OCI-LY7 (cell line): ENCODE measurements around the gene HAVCR2.

Experiments used
- EZH2phosphoT487 ChIP-seq: fragments of 200-600 bp; sonication (generic); IDR thresholded peaks from 2 replicates; pipeline ENCODE4 v1.6.1; 2018; ENCODE audit warnings: low read depth, borderline replicate concordance, mild to moderate bottlenecking, mixed run types, antibody characterized with exemption, low read length, moderate library complexity, mixed read lengths
- TF ChIP-seq, protein P1 (sequence below): fragments of 200-600 bp; sonication (generic); conservative IDR thresholded peaks from 2 replicates; pipeline ENCODE4 v1.5.1; 2014; ENCODE audit warnings: mild to moderate bottlenecking, antibody characterized with exemption, low read length, moderate library complexity, mixed read lengths

DNA sequence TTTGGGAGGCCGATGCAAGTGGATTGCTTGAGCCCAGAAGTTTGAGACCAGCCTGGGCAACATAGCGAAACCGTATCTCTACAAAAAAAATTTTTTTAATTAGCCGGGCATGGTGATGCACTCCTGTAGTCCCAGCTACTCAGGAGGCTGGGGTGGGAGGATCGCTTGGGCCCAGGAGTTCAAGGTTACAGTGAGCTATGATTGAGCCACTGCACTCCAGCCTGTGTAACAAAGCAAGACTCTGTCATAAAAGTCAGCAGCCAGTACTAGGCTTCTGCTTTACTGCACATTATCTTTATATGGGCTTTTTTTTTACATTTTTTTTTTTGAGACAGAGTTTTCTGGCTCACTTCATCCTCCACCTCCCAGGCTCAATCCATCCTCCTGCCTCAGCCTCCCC lies 40.5 kb downstream of the HAVCR2 start:
- TF ChIP-seq, protein P1, sequence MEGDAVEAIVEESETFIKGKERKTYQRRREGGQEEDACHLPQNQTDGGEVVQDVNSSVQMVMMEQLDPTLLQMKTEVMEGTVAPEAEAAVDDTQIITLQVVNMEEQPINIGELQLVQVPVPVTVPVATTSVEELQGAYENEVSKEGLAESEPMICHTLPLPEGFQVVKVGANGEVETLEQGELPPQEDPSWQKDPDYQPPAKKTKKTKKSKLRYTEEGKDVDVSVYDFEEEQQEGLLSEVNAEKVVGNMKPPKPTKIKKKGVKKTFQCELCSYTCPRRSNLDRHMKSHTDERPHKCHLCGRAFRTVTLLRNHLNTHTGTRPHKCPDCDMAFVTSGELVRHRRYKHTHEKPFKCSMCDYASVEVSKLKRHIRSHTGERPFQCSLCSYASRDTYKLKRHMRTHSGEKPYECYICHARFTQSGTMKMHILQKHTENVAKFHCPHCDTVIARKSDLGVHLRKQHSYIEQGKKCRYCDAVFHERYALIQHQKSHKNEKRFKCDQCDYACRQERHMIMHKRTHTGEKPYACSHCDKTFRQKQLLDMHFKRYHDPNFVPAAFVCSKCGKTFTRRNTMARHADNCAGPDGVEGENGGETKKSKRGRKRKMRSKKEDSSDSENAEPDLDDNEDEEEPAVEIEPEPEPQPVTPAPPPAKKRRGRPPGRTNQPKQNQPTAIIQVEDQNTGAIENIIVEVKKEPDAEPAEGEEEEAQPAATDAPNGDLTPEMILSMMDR = no peak
- TF ChIP-seq EZH2phosphoT487 = no peak
